OCI-LY7 (cell line): ENCODE measurements around the gene HMGB3.

Experiments used
- EZH2phosphoT487 ChIP-seq: fragments of 200-600 bp; sonication (generic); IDR thresholded peaks from 2 replicates; pipeline ENCODE4 v1.6.1; 2018; ENCODE audit warnings: low read depth, borderline replicate concordance, mild to moderate bottlenecking, mixed run types, antibody characterized with exemption, low read length, moderate library complexity, mixed read lengths
- TF ChIP-seq, protein P1 (sequence below): fragments of 200-600 bp; sonication (generic); conservative IDR thresholded peaks from 2 replicates; pipeline ENCODE4 v1.5.1; 2014; ENCODE audit warnings: mild to moderate bottlenecking, antibody characterized with exemption, low read length, moderate library complexity, mixed read lengths

DNA sequence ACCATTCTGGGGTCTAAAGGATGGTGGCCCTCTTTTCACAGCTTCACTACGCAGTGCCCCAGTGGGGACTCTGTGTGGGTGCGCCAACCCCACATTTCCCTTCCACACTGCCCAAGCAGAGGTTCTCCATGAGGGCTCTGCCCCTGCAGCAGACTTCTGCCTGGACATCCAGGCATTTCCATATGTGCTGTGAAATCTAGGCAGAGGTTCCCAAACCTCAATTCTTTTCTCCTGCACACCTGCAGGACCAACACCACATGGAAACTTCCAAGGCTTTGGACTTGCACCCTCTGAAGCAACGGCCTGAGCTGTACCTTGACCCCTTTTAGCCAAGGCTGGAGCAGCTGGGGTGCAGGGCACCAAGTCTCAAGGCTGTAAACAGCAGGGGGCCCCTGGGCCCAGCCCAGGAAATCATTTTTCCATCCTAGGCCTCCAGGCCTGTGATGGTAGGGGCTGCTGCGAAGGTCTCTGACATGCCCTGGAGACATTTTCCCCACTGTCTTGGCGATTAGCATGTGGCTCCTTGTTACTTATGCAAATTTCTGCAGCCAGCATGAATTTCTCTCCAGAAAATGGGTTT is 30.1 kb downstream of the HMGB3 start:
- TF ChIP-seq EZH2phosphoT487, result no peak
- TF ChIP-seq, protein P1, sequence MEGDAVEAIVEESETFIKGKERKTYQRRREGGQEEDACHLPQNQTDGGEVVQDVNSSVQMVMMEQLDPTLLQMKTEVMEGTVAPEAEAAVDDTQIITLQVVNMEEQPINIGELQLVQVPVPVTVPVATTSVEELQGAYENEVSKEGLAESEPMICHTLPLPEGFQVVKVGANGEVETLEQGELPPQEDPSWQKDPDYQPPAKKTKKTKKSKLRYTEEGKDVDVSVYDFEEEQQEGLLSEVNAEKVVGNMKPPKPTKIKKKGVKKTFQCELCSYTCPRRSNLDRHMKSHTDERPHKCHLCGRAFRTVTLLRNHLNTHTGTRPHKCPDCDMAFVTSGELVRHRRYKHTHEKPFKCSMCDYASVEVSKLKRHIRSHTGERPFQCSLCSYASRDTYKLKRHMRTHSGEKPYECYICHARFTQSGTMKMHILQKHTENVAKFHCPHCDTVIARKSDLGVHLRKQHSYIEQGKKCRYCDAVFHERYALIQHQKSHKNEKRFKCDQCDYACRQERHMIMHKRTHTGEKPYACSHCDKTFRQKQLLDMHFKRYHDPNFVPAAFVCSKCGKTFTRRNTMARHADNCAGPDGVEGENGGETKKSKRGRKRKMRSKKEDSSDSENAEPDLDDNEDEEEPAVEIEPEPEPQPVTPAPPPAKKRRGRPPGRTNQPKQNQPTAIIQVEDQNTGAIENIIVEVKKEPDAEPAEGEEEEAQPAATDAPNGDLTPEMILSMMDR, result no peak
